Thymus (tissue), 11 donors: ENCODE measurements around the gene CHSY1. TPM values are rescaled to one million over a fixed set of nuclear protein-coding genes. Genes with fewer than 3 reads are reported as not detected.

Experiments
- DNase-seq, 9 donors: peaks; one replicate each; pipeline ENCODE4 v3.0.0-alpha.2; 2013; ENCODE audit warnings: low spot score in 9 of 9, low read depth in 6 of 9, missing footprints in 1 of 9
- H3K27ac ChIP-seq, 2 donors: one replicate each; pipeline ENCODE4 v1.5.1; 2013; ENCODE audit warnings: control low read depth in 1 of 2, low read depth in 1 of 2, low read length in 1 of 2, mild to moderate bottlenecking in 1 of 2, moderate library complexity in 1 of 2
- H3K27me3 ChIP-seq, 2 donors: one replicate each; pipeline ENCODE4 v1.5.1; 2013; ENCODE audit warnings: low read length in 1 of 2; ENCODE audit not compliant: control insufficient read depth in 2 of 2, insufficient read depth in 1 of 2
- H3K36me3 ChIP-seq, 2 donors: one replicate each; pipeline ENCODE4 v1.5.1; 2013; ENCODE audit warnings: low read length in 1 of 2, mild to moderate bottlenecking in 1 of 2, moderate library complexity in 1 of 2; ENCODE audit not compliant: control insufficient read depth in 2 of 2, insufficient read depth in 2 of 2
- H3K4me1 ChIP-seq, 2 donors: one replicate each; pipeline ENCODE4 v1.5.1; 2013; ENCODE audit warnings: low read length in 2 of 2; ENCODE audit not compliant: control insufficient read depth in 2 of 2, insufficient read depth in 2 of 2
- H3K4me3 ChIP-seq, 2 donors: one replicate each; pipeline ENCODE4 v1.5.1; 2013; ENCODE audit warnings: low read length in 2 of 2, control low read depth in 1 of 2, mild to moderate bottlenecking in 1 of 2
- H3K9me3 ChIP-seq, 2 donors: one replicate each; pipeline ENCODE4 v1.5.1; 2013; ENCODE audit warnings: low read length in 1 of 2, mild to moderate bottlenecking in 1 of 2; ENCODE audit not compliant: control insufficient read depth in 2 of 2, insufficient read depth in 1 of 2
- WGBS: extraction: QIAGEN DNeasy Blood & Tissue Kit; methylation state at CpG from one replicate; pipeline ENCODE4 v1.1.7; 2013; 5-methylcytosine and 5-hydroxymethylcytosine counted together
- polyA plus RNA-seq: library from polyadenylated mRNA; stranded (reverse); fragments of 200-250 nt; gene quantifications from one replicate; pipeline ENCODE4 v1.2.3, GENCODE V29; 2013
- total RNA-seq: library from RNA; stranded (reverse); fragments of 120-200 nt; gene quantifications from one replicate; pipeline ENCODE4 v1.2.4, GENCODE V29; 2013
- donor health status: healthy.

CHSY1 gene
- total and polyA plus RNA-seq, 2 donors: 13.1 to 14.9 TPM

DNA sequence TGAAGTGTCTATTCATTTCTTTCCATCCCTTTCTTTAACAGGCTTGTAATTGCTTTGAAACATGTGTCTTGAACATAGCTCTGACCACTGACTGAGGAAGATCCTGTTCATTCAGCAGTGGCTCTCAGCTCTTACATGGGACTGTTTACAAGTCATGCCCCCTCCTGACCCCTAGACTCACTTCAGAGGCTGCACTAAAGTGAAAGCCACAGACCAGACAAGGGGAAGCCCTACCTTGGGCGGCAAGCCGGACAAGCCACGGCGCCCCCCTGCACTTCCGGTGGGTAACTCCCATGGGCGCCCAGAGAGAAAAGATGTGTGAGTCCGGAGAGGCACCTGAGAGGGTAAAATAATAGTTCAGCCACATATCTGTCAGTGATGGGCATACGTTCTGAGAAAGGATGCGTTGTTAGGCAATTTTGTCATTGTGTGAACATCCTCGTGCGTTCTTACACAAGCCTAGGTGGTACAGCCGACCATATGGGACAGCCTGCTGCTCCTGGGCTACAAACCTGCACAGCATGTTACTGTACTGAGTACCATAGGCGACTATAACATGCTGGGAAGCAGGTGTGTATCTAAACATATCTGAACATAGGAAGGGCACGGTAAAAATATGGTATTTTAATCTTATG, 116.2 kb downstream of the CHSY1 start:
- 58% methylated on average over 14 of the region's 14 CpGs for WGBS
- peaks cover 0 to 10% of the 10 kb centered on the region in 2 donors for H3K4me1 ChIP-seq
- no peak overlapping the region for H3K4me3 ChIP-seq
- DNase-seq: no peak
- no peaks in the 10 kb centered on the region for H3K27me3 ChIP-seq
- H3K27ac ChIP-seq: no peak overlapping the region
- H3K9me3 ChIP-seq: peaks cover 0 to 6% of the 10 kb centered on the region in 2 donors
- H3K36me3 ChIP-seq: no peaks in the 10 kb centered on the region

DNA sequence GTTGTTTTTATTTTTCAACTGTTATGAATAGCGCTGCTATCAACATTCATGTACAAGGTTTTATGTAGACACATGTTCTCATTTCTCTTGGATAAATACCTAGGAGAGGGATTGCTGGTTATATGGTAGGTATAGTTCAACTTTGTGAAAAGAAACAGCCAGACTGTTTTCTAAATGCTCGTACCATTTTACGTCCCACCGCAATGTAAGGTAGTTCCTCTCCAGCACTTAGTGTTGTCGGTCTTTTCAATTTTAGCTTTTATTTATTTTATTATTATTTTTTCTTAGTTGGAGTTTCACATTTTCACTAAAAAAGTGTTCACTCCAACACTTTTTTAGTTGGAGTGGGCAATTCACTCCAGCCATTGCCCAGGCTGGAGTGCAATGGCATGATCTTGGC, 117.1 kb downstream of the CHSY1 start:
- Histone ChIP-seq H3K27ac (no peak overlapping the region), H3K36me3 (no peaks in the 10 kb centered on the region), H3K4me1 (peaks cover 0 to 10% of the 10 kb centered on the region in 2 donors), H3K27me3 (no peaks in the 10 kb centered on the region), H3K4me3 (no peak overlapping the region), H3K9me3 (peaks cover 0 to 6% of the 10 kb centered on the region in 2 donors)
- DNase-seq: no peak
- WGBS: 98% methylated on average over 5 of the region's 5 CpGs

DNA sequence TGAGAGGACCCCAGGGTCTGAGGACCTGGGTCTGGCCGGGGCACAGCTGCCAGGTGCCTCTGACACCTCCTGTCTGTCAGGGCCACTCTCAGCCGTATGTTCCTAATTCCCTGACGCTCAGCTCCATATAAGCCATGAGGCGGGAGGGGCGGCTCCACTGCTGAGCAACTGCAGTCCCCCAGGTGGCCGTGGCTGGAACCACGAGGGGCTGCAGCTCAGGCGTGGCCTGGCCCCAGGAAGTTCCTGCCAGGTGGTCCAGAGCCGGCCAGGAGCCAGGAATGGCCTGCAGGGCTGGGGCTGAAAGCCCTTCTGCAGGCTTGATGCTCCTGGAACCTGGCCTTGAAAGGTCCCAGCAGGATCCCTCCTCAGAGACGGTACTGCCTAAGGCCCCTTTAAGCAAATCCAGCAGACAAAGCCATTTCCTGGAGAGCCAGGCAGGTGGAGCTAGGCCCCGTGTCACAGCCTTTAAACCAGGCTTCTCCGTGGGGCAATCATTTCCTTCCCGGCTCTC, 118.0 kb downstream of the CHSY1 start:
- no peaks in the 10 kb centered on the region for H3K36me3 ChIP-seq
- WGBS: 51% methylated on average over 13 of the region's 13 CpGs
- DNase-seq: no peak
- H3K9me3 ChIP-seq: peaks cover 0 to 6% of the 10 kb centered on the region in 2 donors
- H3K4me1 ChIP-seq: peaks cover 0 to 10% of the 10 kb centered on the region in 2 donors
- H3K27me3 ChIP-seq: no peaks in the 10 kb centered on the region
- H3K4me3 ChIP-seq: no peak overlapping the region
- no peak overlapping the region for H3K27ac ChIP-seq

DNA sequence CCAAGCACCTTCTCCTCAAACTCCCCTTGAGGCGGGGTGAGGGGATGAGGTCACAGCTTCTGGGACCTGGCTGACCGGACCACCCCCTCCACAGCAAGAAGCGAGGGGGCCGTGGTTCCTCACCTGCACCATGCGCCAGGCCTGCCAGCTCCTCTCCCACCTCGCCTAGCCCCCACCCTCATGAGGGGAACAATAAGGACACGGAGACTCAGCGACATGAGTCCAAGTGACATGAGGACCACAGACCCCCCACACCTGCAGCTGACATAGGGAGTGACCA, 118.7 kb downstream of the CHSY1 start:
- no peaks in the 10 kb centered on the region for H3K36me3 ChIP-seq
- H3K4me1 ChIP-seq: peaks cover 0 to 16% of the 10 kb centered on the region in 2 donors
- peaks cover 0 to 8% of the 10 kb centered on the region in 2 donors for H3K9me3 ChIP-seq
- H3K27ac ChIP-seq: no peak overlapping the region
- DNase-seq: no peak
- no peaks in the 10 kb centered on the region for H3K27me3 ChIP-seq
- H3K4me3 ChIP-seq: no peak overlapping the region
- WGBS: 97% methylated on average over 8 of the region's 8 CpGs

DNA sequence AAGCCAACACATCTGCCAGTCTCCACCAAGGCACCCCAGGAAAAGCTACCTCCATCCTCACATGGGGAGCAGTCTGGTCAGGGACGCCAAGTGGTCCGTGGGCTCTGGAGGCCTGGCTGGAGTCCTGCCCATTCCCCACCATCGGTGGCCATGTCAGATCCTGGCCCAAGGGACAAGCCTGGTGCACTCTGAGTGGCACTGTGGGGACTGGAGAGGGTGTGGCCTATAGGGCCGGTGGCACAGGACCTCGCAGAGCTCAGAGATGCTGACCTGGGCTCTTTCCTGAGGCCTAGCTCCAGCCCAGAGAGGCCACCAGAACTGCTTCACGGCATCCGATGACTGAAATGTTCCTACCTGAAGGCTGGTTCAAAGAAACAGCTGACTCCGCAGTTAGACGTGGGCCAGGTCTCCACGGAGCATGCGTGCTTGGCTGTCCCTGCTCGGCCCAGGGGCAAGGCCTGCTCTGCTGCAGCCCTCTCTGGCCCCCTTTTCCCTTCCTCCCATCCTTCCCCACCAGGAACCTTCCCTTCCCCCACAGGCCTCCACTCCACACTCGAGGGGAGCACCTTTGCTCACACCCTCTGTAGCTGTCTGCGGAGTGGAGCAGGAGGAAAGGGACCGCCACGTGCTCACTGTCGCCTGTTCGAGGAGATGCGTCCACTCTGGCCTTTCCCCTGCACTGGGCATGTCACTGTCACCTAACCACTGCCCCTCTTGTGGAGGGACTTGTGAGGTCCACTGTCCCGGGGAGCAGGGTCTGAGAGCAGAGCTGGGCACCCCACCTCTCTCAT, 119.3 kb downstream of the CHSY1 start:
- Histone ChIP-seq H3K36me3 (no peaks in the 10 kb centered on the region), H3K4me1 (peaks cover 4 to 19% of the 10 kb centered on the region in 2 donors), H3K9me3 (peaks cover 0 to 9% of the 10 kb centered on the region in 2 donors), H3K27ac (no peak overlapping the region), H3K4me3 (no peak overlapping the region), H3K27me3 (no peaks in the 10 kb centered on the region)
- no peak for DNase-seq
- 95% methylated on average over 20 of the region's 20 CpGs for WGBS

DNA sequence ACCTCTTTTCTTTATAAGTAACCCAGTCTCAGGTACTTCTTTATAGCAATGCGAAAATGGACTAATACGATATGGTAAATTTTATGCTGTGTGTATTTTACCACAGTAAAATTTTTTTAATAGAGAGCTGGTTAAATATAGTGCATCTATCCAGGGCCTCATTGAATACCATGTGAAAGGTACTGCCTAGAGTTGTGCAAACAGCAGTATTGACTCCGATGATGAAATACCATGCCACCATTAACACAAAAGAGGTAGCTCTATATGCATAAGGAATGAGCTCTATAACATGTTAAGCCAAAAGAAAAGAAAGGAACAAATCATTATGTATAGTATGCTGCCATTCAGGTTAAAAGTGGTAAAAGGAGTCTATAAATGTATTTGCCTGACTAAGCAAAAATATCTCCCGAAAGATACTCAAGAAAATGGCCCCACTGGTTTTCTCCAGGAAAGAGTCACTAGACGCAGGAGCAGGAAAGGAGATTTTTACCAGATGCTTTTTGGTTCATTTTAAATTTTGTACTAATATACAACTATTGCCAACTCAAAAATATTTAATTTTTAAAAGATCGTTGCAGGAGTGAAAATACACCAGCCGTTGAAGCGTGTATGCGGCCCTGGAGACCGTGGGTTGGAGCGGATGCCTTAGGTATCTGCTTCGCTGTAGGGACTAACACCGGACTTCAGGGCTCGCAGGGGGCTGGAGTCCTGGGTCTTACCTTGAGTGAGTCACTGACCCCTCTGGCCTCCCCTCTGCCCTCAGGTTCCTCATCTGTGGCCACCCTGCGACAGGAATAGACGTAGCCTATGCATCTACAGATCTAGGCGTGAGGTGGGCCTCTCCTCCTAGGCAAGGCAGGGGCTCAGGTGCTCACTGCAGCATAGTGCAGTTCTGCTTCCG, 120.1 kb downstream of the CHSY1 start:
- no peaks in the 10 kb centered on the region for H3K36me3 ChIP-seq
- no peak for DNase-seq
- WGBS: 90% methylated on average over 18 of the region's 18 CpGs

DNA sequence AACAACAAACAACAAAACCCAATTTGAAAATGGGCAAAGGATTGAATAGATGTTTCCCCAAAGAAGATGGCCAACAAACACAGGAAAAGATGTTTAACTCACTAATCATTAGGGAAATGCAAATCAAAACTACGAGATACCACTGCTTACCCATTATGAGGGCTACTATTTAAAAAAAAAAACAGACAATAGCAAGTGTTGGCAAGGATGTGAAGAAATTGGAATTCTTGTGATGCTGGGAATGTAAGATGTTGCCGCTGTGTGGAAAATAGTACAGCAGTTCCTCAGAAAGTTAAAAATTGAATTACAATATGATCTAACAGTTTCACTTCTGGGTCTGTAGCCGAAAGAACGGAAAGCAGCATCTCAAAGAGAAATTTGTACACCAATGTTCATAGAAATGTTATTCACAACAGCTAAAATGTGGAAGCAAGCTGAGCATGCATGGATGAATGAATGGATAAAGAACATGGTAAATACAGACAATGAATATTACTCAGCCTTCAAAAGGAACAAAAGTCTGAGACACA, 121.9 kb downstream of the CHSY1 start:
- Histone ChIP-seq H3K36me3 (no peaks in the 10 kb centered on the region), H3K27ac (no peak overlapping the region), H3K9me3 (peaks cover 0 to 9% of the 10 kb centered on the region in 2 donors), H3K27me3 (no peaks in the 10 kb centered on the region), H3K4me1 (peaks cover 11 to 27% of the 10 kb centered on the region in 2 donors), H3K4me3 (no peak overlapping the region)
- no peak for DNase-seq
- WGBS: 96% methylated on average over 4 of the region's 4 CpGs

More for the DNA sequence above, 120.1 kb downstream of the CHSY1 start:
- Histone ChIP-seq H3K27me3 (no peaks in the 10 kb centered on the region), H3K9me3 (peaks cover 0 to 9% of the 10 kb centered on the region in 2 donors), H3K4me3 (no peak overlapping the region), H3K4me1 (peaks cover 11 to 19% of the 10 kb centered on the region in 2 donors), H3K27ac (no peak overlapping the region)

DNA sequence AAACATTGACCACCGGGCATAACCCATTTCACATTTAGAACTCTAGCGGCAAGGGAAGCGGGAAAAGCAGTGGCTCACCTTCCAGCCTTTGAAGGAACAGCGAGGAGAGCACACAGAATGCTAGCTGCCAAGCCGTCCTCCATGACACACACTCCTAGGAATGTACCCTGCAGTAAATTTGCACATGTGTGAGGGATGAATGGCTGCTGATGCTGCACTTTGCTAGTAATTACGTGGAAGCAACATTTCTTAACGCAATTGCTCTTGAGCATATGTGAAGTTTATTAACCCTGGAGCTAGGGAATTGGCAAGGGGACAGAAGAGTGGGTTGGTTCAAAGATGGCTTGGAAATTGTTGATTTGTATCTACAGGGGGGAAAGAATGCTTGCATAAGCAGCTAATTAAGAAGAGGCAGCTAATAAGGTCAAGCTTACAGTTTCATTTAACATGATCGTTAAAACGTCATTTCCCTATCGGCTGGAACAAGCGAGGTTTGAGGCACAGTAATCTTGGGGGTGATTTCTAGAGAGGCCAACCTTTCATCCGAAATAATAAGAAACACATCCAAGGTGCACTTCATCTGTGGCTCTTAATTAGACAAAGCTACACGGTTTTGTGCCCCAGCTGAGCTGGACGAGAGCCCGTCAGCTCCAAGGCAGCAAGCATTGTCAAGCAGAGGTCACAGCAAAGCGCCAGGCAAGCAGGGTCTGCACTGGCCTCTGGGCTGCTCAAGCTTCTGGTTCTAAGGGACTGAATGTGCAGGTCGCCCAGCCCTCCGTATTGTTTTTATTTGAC, 123.4 kb downstream of the CHSY1 start:
- H3K4me3 ChIP-seq: no peak overlapping the region
- peaks cover 0 to 3% of the 10 kb centered on the region in 2 donors for H3K9me3 ChIP-seq
- no peaks in the 10 kb centered on the region for H3K36me3 ChIP-seq
- no peaks in the 10 kb centered on the region for H3K27me3 ChIP-seq
- 93% methylated on average over 18 of the region's 18 CpGs for WGBS
- no peak for DNase-seq
- peak overlapping the region; percentile 53 to 93 for H3K27ac ChIP-seq
- peaks cover 11 to 31% of the 10 kb centered on the region in 2 donors for H3K4me1 ChIP-seq
